Tibial artery (tissue), 4 donors: Measurements from ENCODE around the gene PPM1B.

Experiments used
- DNase-seq, 2 donors: peaks; one replicate each; pipeline ENCODE4 v3.0.0-alpha.2; 2019
- H3K27ac ChIP-seq, 2 donors: fragments of 200-600 bp; sonication (generic) in 1 of 2; 1 replicate in 1 of 2; 2 replicates in 1 of 2; pipeline ENCODE4 v1.5.1; 2018 to 2019; ENCODE audit warnings: mild to moderate bottlenecking in 1 of 2
- H3K27me3 ChIP-seq, 2 donors: fragments of 200-600 bp; sonication (generic) in 1 of 2; one replicate each; pipeline versions ENCODE4 v1.5.1 to v1.6.0; 2016 to 2019
- H3K36me3 ChIP-seq, 3 donors: fragments of 200-600 bp; sonication (generic) in 2 of 3; one replicate each; pipeline ENCODE4 v1.5.1; 2016 to 2019; ENCODE audit warnings: mild to moderate bottlenecking in 2 of 3
- H3K4me1 ChIP-seq, 4 donors: fragments of 200-600 bp; sonication (generic) in 2 of 4; 1 replicate in 3 of 4; 2 replicates in 1 of 4; pipeline ENCODE4 v1.5.1; 2016 to 2019
- H3K4me3 ChIP-seq, 2 donors: fragments of 200-600 bp; sonication (generic) in 1 of 2; 1 replicate in 1 of 2; 2 replicates in 1 of 2; pipeline ENCODE4 v1.5.1; 2018 to 2019; ENCODE audit warnings: mild to moderate bottlenecking in 2 of 2
- H3K9me3 ChIP-seq, 3 donors: fragments of 200-600 bp; sonication (generic) in 1 of 3; one replicate each; pipeline ENCODE4 v1.5.1; 2016 to 2019
- CTCF ChIP-seq, 2 experiments: fragments of 200-600 bp in 1 of 2; fragments of 450-650 bp in 1 of 2; IDR thresholded peaks; one replicate each; pipeline ENCODE4 v1.5.1; 2017 to 2019; ENCODE audit warnings: antibody characterized with exemption in 2 of 2, mild to moderate bottlenecking in 1 of 2, moderate library complexity in 1 of 2
- intact Hi-C: fragments of 100-400 bp; cut with DNase I; formaldehyde crosslinking; loops from one replicate; pipeline ENCODE4 v1.15.0; 2023; ENCODE audit warnings: low total_unique reads

Gene PPM1B

GRCh38 chr2:44172576-44172975 is 3.9 kb downstream of the PPM1B start:
- intact Hi-C loops, result loop anchor here (10.0 kb wide), 1 partner anchor 62 kb away; no protein-coding TSS in a partner anchor

GRCh38 chr2:44178950-44179349 is 10.3 kb downstream of the PPM1B start:
- Histone ChIP-seq H3K4me3 (no peak overlapping the region), H3K9me3 (no peaks in the 10 kb centered on the region), H3K27me3 (no peaks in the 10 kb centered on the region), H3K4me1 (peaks cover 0 to 96% (median 24%) of the 10 kb centered on the region in 4 donors), H3K36me3 (no peaks in the 10 kb centered on the region), H3K27ac (no peak overlapping the region)
- intact Hi-C loops, result loop anchor here (10.0 kb wide), 1 partner anchor 56 kb away; no protein-coding TSS in a partner anchor
- DNase-seq, result no peak
- TF ChIP-seq CTCF (IDR thresholded peaks at IDR 0.05), result no peak

More at GRCh38 chr2:44172576-44172975, 3.9 kb downstream of the PPM1B start:
- Histone ChIP-seq H3K27ac (peak overlapping the region; percentile 1 to 99), H3K4me3 (peak overlapping the region in 1 of 2 donors; percentile 68), H3K9me3 (no peaks in the 10 kb centered on the region), H3K36me3 (no peaks in the 10 kb centered on the region), H3K4me1 (peaks cover 0 to 69% (median 21%) of the 10 kb centered on the region in 4 donors), H3K27me3 (no peaks in the 10 kb centered on the region)
- no peak for DNase-seq
- no peak for TF ChIP-seq CTCF (IDR thresholded peaks at IDR 0.05)

GRCh38 chr2:44181648-44182047 is 13.0 kb downstream of the PPM1B start:
- TF ChIP-seq CTCF (IDR thresholded peaks at IDR 0.05), result no peak

GRCh38 chr2:44184106-44184505 is 15.4 kb downstream of the PPM1B start:
- H3K36me3 ChIP-seq, result no peaks in the 10 kb centered on the region
- H3K4me1 ChIP-seq, result peaks cover 0 to 79% (median 26%) of the 10 kb centered on the region in 4 donors
- intact Hi-C loops, result no loop called here
- H3K4me3 ChIP-seq, result no peak overlapping the region
- DNase-seq, result no peak
- no peak for TF ChIP-seq CTCF (IDR thresholded peaks at IDR 0.05)
- H3K9me3 ChIP-seq, result no peaks in the 10 kb centered on the region
- no peaks in the 10 kb centered on the region for H3K27me3 ChIP-seq
- no peak overlapping the region for H3K27ac ChIP-seq

More at GRCh38 chr2:44181648-44182047, 13.0 kb downstream of the PPM1B start:
- intact Hi-C loops, result no loop called here
- Histone ChIP-seq H3K9me3 (no peaks in the 10 kb centered on the region), H3K27ac (no peak overlapping the region), H3K4me1 (peaks cover 0 to 95% (median 28%) of the 10 kb centered on the region in 4 donors), H3K4me3 (no peak overlapping the region), H3K36me3 (no peaks in the 10 kb centered on the region), H3K27me3 (no peaks in the 10 kb centered on the region)
- DNase-seq, result no peak

GRCh38 chr2:44186810-44187209 is 18.1 kb downstream of the PPM1B start:
- Histone ChIP-seq H3K4me1 (peaks cover 0 to 72% (median 23%) of the 10 kb centered on the region in 4 donors), H3K9me3 (no peaks in the 10 kb centered on the region), H3K27ac (no peak overlapping the region), H3K27me3 (no peaks in the 10 kb centered on the region), H3K36me3 (no peaks in the 10 kb centered on the region), H3K4me3 (no peak overlapping the region)
- no peak for TF ChIP-seq CTCF (IDR thresholded peaks at IDR 0.05)
- intact Hi-C loops, result no loop called here
- DNase-seq, result no peak

- intact Hi-C loops, result no loop called here
- no peak for TF ChIP-seq CTCF (IDR thresholded peaks at IDR 0.05)
Measured at GRCh38 chr2:44187251-44187650, 18.6 kb downstream of the PPM1B start.

More at GRCh38 chr2:44187251-44187650, 18.6 kb downstream of the PPM1B start:
- no peak overlapping the region for H3K4me3 ChIP-seq
- H3K9me3 ChIP-seq, result no peaks in the 10 kb centered on the region
- peaks cover 0 to 73% (median 24%) of the 10 kb centered on the region in 4 donors for H3K4me1 ChIP-seq
- no peak for DNase-seq
- no peaks in the 10 kb centered on the region for H3K36me3 ChIP-seq
- no peak overlapping the region for H3K27ac ChIP-seq
- H3K27me3 ChIP-seq, result no peaks in the 10 kb centered on the region
